Nephron (organoid): ENCODE results near the gene SMARCB1.

Experiments
- H3K27ac Mint-ChIP-seq, 3 experiments: 2 replicates each; pipeline ENCODE4 v1.8.0; 2020; ENCODE audit warnings: mixed read lengths in 3 of 3, mild to moderate bottlenecking in 2 of 3, moderate library complexity in 1 of 3
- H3K27me3 Mint-ChIP-seq: 2 replicates; pipeline ENCODE4 v1.8.0; 2021; ENCODE audit warnings: low read depth, mild to moderate bottlenecking, moderate library complexity, mixed read lengths
- H3K36me3 Mint-ChIP-seq: 2 replicates; pipeline ENCODE4 v1.8.0; 2020; ENCODE audit warnings: low read depth, mixed read lengths
- H3K4me1 Mint-ChIP-seq: 2 replicates; pipeline ENCODE4 v1.8.0; 2020; ENCODE audit warnings: mixed read lengths
- H3K4me3 Mint-ChIP-seq, 3 experiments: 2 replicates each; pipeline ENCODE4 v1.8.0; 2020; ENCODE audit warnings: mild to moderate bottlenecking in 3 of 3, mixed read lengths in 3 of 3, moderate library complexity in 2 of 3
- H3K9me3 Mint-ChIP-seq: 2 replicates; pipeline ENCODE4 v1.8.0; 2020; ENCODE audit warnings: mixed read lengths
- TF ChIP-seq, protein P1 (sequence below), 3 experiments: fragments of 200-600 bp; sonication (generic); IDR thresholded peaks; one replicate each; pipeline ENCODE4 v1.5.0; 2021; ENCODE audit warnings: antibody characterized with exemption in 3 of 3; ENCODE audit not compliant: unreplicated experiment in 3 of 3

SMARCB1 gene

DNA sequence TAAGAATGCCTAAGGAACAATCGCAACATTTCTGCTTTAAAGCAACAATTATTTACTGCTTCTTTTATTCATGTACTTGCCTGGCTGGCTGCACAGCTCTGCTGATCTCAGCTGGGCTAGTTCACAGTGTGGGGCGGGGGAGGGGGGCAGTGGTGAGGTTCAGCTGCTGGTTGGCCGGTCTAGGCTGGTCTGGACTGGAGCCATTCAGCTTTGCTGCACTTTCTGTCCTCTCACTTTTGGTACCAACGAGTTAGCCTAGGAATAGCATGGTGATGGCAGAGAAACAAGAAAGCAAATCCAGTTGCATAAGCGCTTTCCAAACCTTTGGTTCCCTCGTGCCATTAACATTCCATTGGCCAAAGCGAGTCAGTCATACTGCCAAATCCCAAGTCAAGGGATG lies 91.5 kb downstream of the SMARCB1 start:
- peaks cover 70% of the 10 kb centered on the region for H3K36me3 Mint-ChIP-seq
- H3K27ac Mint-ChIP-seq = peak overlapping the region in 1 of 3 experiments; percentile 81
- no peaks in the 10 kb centered on the region for H3K27me3 Mint-ChIP-seq
- TF ChIP-seq, protein P1, sequence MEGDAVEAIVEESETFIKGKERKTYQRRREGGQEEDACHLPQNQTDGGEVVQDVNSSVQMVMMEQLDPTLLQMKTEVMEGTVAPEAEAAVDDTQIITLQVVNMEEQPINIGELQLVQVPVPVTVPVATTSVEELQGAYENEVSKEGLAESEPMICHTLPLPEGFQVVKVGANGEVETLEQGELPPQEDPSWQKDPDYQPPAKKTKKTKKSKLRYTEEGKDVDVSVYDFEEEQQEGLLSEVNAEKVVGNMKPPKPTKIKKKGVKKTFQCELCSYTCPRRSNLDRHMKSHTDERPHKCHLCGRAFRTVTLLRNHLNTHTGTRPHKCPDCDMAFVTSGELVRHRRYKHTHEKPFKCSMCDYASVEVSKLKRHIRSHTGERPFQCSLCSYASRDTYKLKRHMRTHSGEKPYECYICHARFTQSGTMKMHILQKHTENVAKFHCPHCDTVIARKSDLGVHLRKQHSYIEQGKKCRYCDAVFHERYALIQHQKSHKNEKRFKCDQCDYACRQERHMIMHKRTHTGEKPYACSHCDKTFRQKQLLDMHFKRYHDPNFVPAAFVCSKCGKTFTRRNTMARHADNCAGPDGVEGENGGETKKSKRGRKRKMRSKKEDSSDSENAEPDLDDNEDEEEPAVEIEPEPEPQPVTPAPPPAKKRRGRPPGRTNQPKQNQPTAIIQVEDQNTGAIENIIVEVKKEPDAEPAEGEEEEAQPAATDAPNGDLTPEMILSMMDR (IDR thresholded peaks at IDR 0.05; ENCODE audit: unreplicated experiment in 3 of 3) = no peak
- no peaks in the 10 kb centered on the region for H3K4me1 Mint-ChIP-seq
- H3K4me3 Mint-ChIP-seq = no peak overlapping the region
- no peaks in the 10 kb centered on the region for H3K9me3 Mint-ChIP-seq

DNA sequence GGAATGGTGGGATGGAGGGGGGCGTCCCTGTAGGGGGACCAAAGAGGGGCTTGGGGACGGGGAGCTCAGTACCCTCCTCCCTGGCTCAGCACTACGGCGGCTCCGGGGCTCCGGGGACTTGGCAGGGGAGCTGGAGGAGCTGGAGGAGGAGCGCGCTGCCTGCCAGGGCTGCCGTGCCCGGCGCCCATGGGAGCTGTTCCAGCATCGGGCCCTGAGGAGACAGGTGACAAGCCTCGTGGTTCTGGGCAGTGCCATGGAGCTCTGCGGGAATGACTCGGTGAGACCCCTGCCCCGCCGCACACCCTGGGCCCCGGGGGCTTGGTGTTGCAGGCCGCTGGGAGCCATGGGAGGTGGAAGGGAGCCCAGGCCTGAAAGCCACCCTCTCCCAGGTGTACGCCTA lies 95.6 kb downstream of the SMARCB1 start:
- H3K9me3 Mint-ChIP-seq = no peaks in the 10 kb centered on the region
- TF ChIP-seq, protein P1 (IDR thresholded peaks at IDR 0.05; ENCODE audit: unreplicated experiment in 3 of 3) = no peak
- H3K27me3 Mint-ChIP-seq = no peaks in the 10 kb centered on the region
- peaks cover 57% of the 10 kb centered on the region for H3K36me3 Mint-ChIP-seq
- no peak overlapping the region for H3K4me3 Mint-ChIP-seq
- H3K4me1 Mint-ChIP-seq = no peaks in the 10 kb centered on the region
- no peak overlapping the region for H3K27ac Mint-ChIP-seq

DNA sequence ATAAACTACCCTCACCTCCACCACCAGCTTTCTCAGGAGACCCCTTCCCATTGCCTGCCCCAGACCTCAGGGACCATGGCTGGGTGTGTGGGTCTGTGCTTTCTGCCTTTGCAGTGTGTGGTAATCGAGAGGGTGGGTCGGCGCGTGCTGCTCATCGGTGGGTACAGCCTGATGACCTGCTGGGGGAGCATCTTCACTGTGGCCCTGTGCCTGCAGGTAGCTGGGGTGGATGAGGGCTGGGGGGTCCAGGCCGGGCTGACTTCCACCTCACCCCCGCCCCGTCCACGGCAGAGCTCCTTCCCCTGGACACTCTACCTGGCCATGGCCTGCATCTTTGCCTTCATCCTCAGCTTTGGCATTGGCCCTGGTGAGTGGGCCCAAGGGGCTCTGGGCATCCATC lies 96.9 kb downstream of the SMARCB1 start:
- Mint-ChIP-seq H3K36me3 (peaks cover 46% of the 10 kb centered on the region), H3K27me3 (no peaks in the 10 kb centered on the region), H3K27ac (no peak overlapping the region), H3K9me3 (no peaks in the 10 kb centered on the region), H3K4me1 (no peaks in the 10 kb centered on the region), H3K4me3 (no peak overlapping the region)
- TF ChIP-seq, protein P1 (IDR thresholded peaks at IDR 0.05; ENCODE audit: unreplicated experiment in 3 of 3) = no peak

DNA sequence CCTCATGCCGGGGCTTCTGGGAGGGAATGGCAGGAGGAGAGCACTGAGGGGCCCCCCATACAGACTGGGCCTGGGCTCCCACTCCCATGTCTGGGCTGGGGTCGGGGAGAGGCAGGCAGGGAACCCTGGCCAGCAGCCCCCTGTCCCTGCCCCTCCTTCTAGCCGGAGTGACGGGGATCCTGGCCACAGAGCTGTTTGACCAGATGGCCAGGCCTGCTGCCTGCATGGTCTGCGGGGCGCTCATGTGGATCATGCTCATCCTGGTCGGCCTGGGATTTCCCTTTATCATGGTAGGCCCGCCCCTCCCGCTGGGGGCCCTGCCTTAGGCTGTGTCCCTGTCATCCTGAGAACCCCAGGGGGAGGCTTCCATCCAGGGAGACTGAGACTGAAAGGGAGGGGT lies 97.4 kb downstream of the SMARCB1 start:
- Mint-ChIP-seq H3K4me1 (no peaks in the 10 kb centered on the region), H3K4me3 (no peak overlapping the region), H3K36me3 (peaks cover 44% of the 10 kb centered on the region), H3K27ac (no peak overlapping the region), H3K27me3 (no peaks in the 10 kb centered on the region), H3K9me3 (no peaks in the 10 kb centered on the region)
- TF ChIP-seq, protein P1 (IDR thresholded peaks at IDR 0.05; ENCODE audit: unreplicated experiment in 3 of 3) = no peak
